CD14-positive monocyte (primary cell): ENCODE data around the gene ZNF398. TPM values are rescaled to one million over a fixed set of nuclear protein-coding genes. Genes with fewer than 3 reads are reported as not detected.

Experiments used
- DNase-seq, 3 donors: peaks; one replicate each; pipeline ENCODE4 v3.0.0-alpha.2; 2011 to 2022
- H2AFZ ChIP-seq: 2 replicates; pipeline ENCODE4 v1.6.0; 2012; ENCODE audit warnings: mild to moderate bottlenecking, low read depth, low read length, inconsistent platforms; ENCODE audit not compliant: insufficient read depth, poor library complexity, severe bottlenecking
- H3K27ac ChIP-seq, 2 donors: 1 replicate in 1 of 2; 2 replicates in 1 of 2; pipeline ENCODE4 v1.5.1; 2012 to 2013; ENCODE audit warnings: low read length in 2 of 2, control low read depth in 1 of 2, inconsistent platforms in 1 of 2, low read depth in 1 of 2, mild to moderate bottlenecking in 1 of 2
- H3K27me3 ChIP-seq, 2 donors: one replicate each; pipeline versions ENCODE4 v1.6.0 to v1.6.1; 2011 to 2013; ENCODE audit warnings: low read length in 2 of 2; ENCODE audit not compliant: control insufficient read depth in 2 of 2, insufficient read depth in 2 of 2
- H3K36me3 ChIP-seq, 2 donors: replicated peaks in 1 of 2; 1 replicate in 1 of 2; 2 replicates in 1 of 2; pipeline versions ENCODE4 v1.5.1 to v1.6.1; 2012 to 2013; ENCODE audit warnings: low read length in 2 of 2, control low read depth in 1 of 2, inconsistent platforms in 1 of 2, mild to moderate bottlenecking in 1 of 2; ENCODE audit not compliant: insufficient read depth in 2 of 2, control insufficient read depth in 1 of 2
- H3K4me1 ChIP-seq, 2 donors: 1 replicate in 1 of 2; 2 replicates in 1 of 2; pipeline versions ENCODE4 v1.5.1 to v1.6.1; 2012 to 2013; ENCODE audit warnings: low read length in 2 of 2, control low read depth in 1 of 2, inconsistent platforms in 1 of 2, mild to moderate bottlenecking in 1 of 2, moderate library complexity in 1 of 2; ENCODE audit not compliant: insufficient read depth in 2 of 2, control insufficient read depth in 1 of 2
- H3K4me2 ChIP-seq: replicated peaks from 2 replicates; pipeline ENCODE3; 2012; ENCODE audit warnings: low read length, moderate library complexity, mild to moderate bottlenecking; ENCODE audit not compliant: poor library complexity, severe bottlenecking; ENCODE audit errors: extremely low read depth
- H3K4me3 ChIP-seq, 3 experiments: fragments of 200-600 bp in 1 of 3; sonication (generic) in 1 of 3; replicated peaks in 1 of 3; 1 replicate in 2 of 3; 2 replicates in 1 of 3; pipeline ENCODE4 v1.5.1; 2011 to 2013; ENCODE audit warnings: low read length in 3 of 3, mild to moderate bottlenecking in 3 of 3, control low read depth in 2 of 3, low read depth in 2 of 3, inconsistent platforms in 1 of 3, moderate library complexity in 1 of 3
- H3K79me2 ChIP-seq: 2 replicates; pipeline ENCODE4 v1.6.0; 2012; ENCODE audit warnings: mild to moderate bottlenecking, control low read depth, inconsistent platforms, low read length, moderate library complexity; ENCODE audit not compliant: insufficient read depth
- H3K9ac ChIP-seq: 2 replicates; pipeline ENCODE4 v1.6.0; 2017; ENCODE audit warnings: low read length, mild to moderate bottlenecking; ENCODE audit not compliant: insufficient read depth, poor library complexity, severe bottlenecking
- H3K9me3 ChIP-seq, 2 donors: replicated peaks in 1 of 2; 1 replicate in 1 of 2; 2 replicates in 1 of 2; pipeline versions ENCODE4 v1.5.1 to v1.6.1; 2012 to 2013; ENCODE audit warnings: low read length in 2 of 2, control low read depth in 1 of 2; ENCODE audit not compliant: control insufficient read depth in 1 of 2, insufficient read depth in 1 of 2
- H4K20me1 ChIP-seq: 2 replicates; pipeline ENCODE4 v1.6.0; 2012; ENCODE audit warnings: mild to moderate bottlenecking, low read length, control low read depth, moderate library complexity; ENCODE audit not compliant: insufficient read depth
- H3K27ac Mint-ChIP-seq, 7 donors: one replicate each; pipeline ENCODE4 v1.8.0; 2020; ENCODE audit warnings: mild to moderate bottlenecking in 7 of 7, mixed read lengths in 7 of 7, moderate library complexity in 6 of 7, inconsistent platforms in 2 of 7
- H3K27me3 Mint-ChIP-seq, 3 donors: one replicate each; pipeline ENCODE4 v1.8.0; 2021 to 2022; ENCODE audit warnings: low read depth in 3 of 3, mild to moderate bottlenecking in 3 of 3, mixed read lengths in 3 of 3, moderate library complexity in 3 of 3, inconsistent platforms in 1 of 3
- H3K36me3 Mint-ChIP-seq, 2 donors: one replicate each; pipeline ENCODE4 v1.8.0; 2020; ENCODE audit warnings: mixed read lengths in 2 of 2, inconsistent platforms in 1 of 2, mild to moderate bottlenecking in 1 of 2
- H3K4me1 Mint-ChIP-seq: one replicate; pipeline ENCODE4 v1.8.0; 2020; ENCODE audit warnings: mild to moderate bottlenecking, mixed read lengths
- H3K4me3 Mint-ChIP-seq, 2 donors: one replicate each; pipeline ENCODE4 v1.8.0; 2020; ENCODE audit warnings: mild to moderate bottlenecking in 2 of 2, mixed read lengths in 2 of 2, moderate library complexity in 1 of 2
- H3K9me3 Mint-ChIP-seq, 7 donors: one replicate each; pipeline ENCODE4 v1.8.0; 2020 to 2022; ENCODE audit warnings: mixed read lengths in 7 of 7, mild to moderate bottlenecking in 6 of 7, moderate library complexity in 6 of 7, inconsistent platforms in 2 of 7
- CTCF ChIP-seq: fragments of 200-600 bp; IDR thresholded peaks from one replicate; pipeline ENCODE4 v1.8.0; 2022; ENCODE audit warnings: antibody characterized with exemption, mild to moderate bottlenecking
- WGBS: methylation state at CpG from one replicate; pipeline ENCODE4 v1.1.5; 2013; ENCODE audit warnings: missing lambda C conversion rate; ENCODE audit not compliant: insufficient coverage; 5-methylcytosine and 5-hydroxymethylcytosine counted together
- intact Hi-C, 2 donors: fragments of 100-400 bp; cut with micrococcal nuclease; formaldehyde crosslinking; loops; one replicate each; pipeline versions ENCODE4 v1.15.0 to v1.15.1; 2023
- polyA plus RNA-seq, 3 donors: library from polyadenylated mRNA; depleted of rRNA in 1 of 3; unstranded in 2 of 3; stranded (reverse) in 1 of 3; fragments of 300-500 nt in 2 of 3; fragments of >200 nt in 1 of 3; fragmentation: Illumina TruSeq in 2 of 3; gene quantifications; 1 replicate in 2 of 3; 2 replicates in 1 of 3; pipeline ENCODE4 v1.2.3, GENCODE V29; 2012 to 2021

The ZNF398 gene
- polyA plus RNA-seq, 3 donors, result 3.0 to 3.7 (median 3.1) TPM

- Mint-ChIP-seq H3K4me3 (no peak overlapping the region), H3K9me3 (peaks cover 0 to 3% (median 0%) of the 10 kb centered on the region in 7 donors), H3K27ac (no peak overlapping the region), H3K36me3 (no peaks in the 10 kb centered on the region), H3K27me3 (peaks cover 0 to 2% (median 0%) of the 10 kb centered on the region in 3 donors), H3K4me1 (no peaks in the 10 kb centered on the region)
- Histone ChIP-seq H3K4me1 (no peaks in the 10 kb centered on the region), H3K27ac (no peak overlapping the region), H3K36me3 (no peaks in the 10 kb centered on the region), H3K9me3 (no peaks in the 10 kb centered on the region), H3K27me3 (no peaks in the 10 kb centered on the region), H3K9ac (no peak overlapping the region), H2AFZ (no peak overlapping the region), H4K20me1 (no peaks in the 10 kb centered on the region), H3K4me3 (no peak overlapping the region), H3K79me2 (no peaks in the 10 kb centered on the region), H3K4me2 (no peak overlapping the region)
- 96% methylated on average over 9 of the region's 9 CpGs for WGBS
- TF ChIP-seq CTCF, result no peak
- DNase-seq, result no peak
- intact Hi-C loops, result no loop called here
Observed at GRCh38 chr7:149103424-149103823, 43.8 kb upstream of the ZNF398 start.

GRCh38 chr7:149104214-149104613 lies 43.0 kb upstream of the ZNF398 start:
- no peak overlapping the region for H3K27ac ChIP-seq
- H3K4me1 Mint-ChIP-seq, result no peaks in the 10 kb centered on the region
- WGBS, result 97% methylated on average over 35 of the region's 35 CpGs
- intact Hi-C loops, result no loop called here
- no peak for DNase-seq
- no peak for TF ChIP-seq CTCF
- no peaks in the 10 kb centered on the region for H4K20me1 ChIP-seq
- H3K36me3 Mint-ChIP-seq, result no peaks in the 10 kb centered on the region
- H3K36me3 ChIP-seq, result no peaks in the 10 kb centered on the region
- no peaks in the 10 kb centered on the region for H3K79me2 ChIP-seq
- H3K4me3 ChIP-seq, result no peak overlapping the region
- H2AFZ ChIP-seq, result no peak overlapping the region
- no peak overlapping the region for H3K4me3 Mint-ChIP-seq
- no peak overlapping the region for H3K27ac Mint-ChIP-seq
- no peaks in the 10 kb centered on the region for H3K27me3 ChIP-seq
- no peaks in the 10 kb centered on the region for H3K9me3 ChIP-seq
- H3K4me1 ChIP-seq, result no peaks in the 10 kb centered on the region
- no peak overlapping the region for H3K4me2 ChIP-seq
- H3K27me3 Mint-ChIP-seq, result peaks cover 0 to 2% (median 0%) of the 10 kb centered on the region in 3 donors
- no peak overlapping the region for H3K9ac ChIP-seq
- H3K9me3 Mint-ChIP-seq, result peaks cover 0 to 3% (median 0%) of the 10 kb centered on the region in 7 donors
